ENCODE measurements around the gene ENO4.

Gene ENO4

GRCh38 chr10:116835658-116836057, 13.6 kb upstream of the ENO4 start:
- Histone ChIP-seq H3K9me3 (ENCODE audit: low read depth, low read length) (no peaks in the 10 kb centered on the region), H3K4me3 (no peak overlapping the region), H3K27ac (no peak overlapping the region), H3K9ac (ENCODE audit: insufficient read length) (no peak overlapping the region), H3K36me3 (ENCODE audit: insufficient read depth, low read length) (no peaks in the 10 kb centered on the region)
- no peak for TF ChIP-seq EZH2 (IDR thresholded peaks at IDR 0.05)
- TF ChIP-seq FOXP2 (optimal IDR thresholded peaks at IDR 0.05; ENCODE audit: control extremely low read depth, extremely low read length, insufficient read depth): no peak
- TF ChIP-seq POLR2AphosphoS5 (IDR thresholded peaks at IDR 0.05; ENCODE audit: borderline replicate concordance, low read depth, low read length): no peak
- DNase-seq (ENCODE audit: low read depth, low spot score): no peak

- Histone ChIP-seq H3K9me3 (ENCODE audit: low read depth, low read length) (no peaks in the 10 kb centered on the region), H3K4me3 (no peak overlapping the region), H3K27ac (no peak overlapping the region), H3K9ac (ENCODE audit: insufficient read length) (no peak overlapping the region), H3K36me3 (ENCODE audit: insufficient read depth, low read length) (no peaks in the 10 kb centered on the region)
- no peak for DNase-seq (ENCODE audit: low read depth, low spot score)
- TF ChIP-seq FOXP2 (optimal IDR thresholded peaks at IDR 0.05; ENCODE audit: control extremely low read depth, extremely low read length, insufficient read depth) (no peak), POLR2AphosphoS5 (IDR thresholded peaks at IDR 0.05; ENCODE audit: borderline replicate concordance, low read depth, low read length) (no peak), EZH2 (IDR thresholded peaks at IDR 0.05) (no peak)
Measured at GRCh38 chr10:116836083-116836482, 13.2 kb upstream of the ENO4 start.

DNA sequence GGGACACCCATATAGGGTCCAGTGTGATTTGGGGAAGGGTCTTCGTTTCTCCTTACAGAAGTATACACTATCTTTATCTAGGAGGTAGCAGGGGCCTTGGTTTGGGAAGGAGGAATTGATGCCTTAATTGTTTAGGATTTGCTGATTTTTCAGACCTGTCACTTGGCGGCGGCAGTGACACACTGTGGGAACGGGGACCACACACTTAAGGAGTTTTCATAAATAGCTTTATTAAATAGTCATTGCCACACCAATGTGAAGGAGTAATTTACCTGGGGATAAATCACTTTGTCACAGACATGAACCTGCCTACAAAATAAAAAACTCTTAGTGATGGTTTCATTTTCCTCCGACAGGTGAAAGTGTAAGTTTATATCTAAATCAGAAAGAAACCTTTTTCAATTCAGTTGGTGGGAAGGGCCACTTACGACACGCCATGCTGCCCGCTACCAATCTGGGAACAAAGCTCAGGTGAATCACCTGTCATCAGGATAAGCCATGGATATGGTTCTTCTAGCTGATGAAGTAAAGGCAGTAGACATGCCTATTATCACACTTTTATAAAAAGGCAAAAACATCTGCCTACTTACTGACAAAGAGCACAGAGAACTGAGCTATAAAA, 12.3 kb upstream of the ENO4 start:
- no peak for DNase-seq (ENCODE audit: low read depth, low spot score)
- Histone ChIP-seq H3K27ac (no peak overlapping the region), H3K9ac (ENCODE audit: insufficient read length) (no peak overlapping the region), H3K4me3 (no peak overlapping the region), H3K36me3 (ENCODE audit: insufficient read depth, low read length) (no peaks in the 10 kb centered on the region), H3K9me3 (ENCODE audit: low read depth, low read length) (no peaks in the 10 kb centered on the region)
- no peak for TF ChIP-seq POLR2AphosphoS5 (IDR thresholded peaks at IDR 0.05; ENCODE audit: borderline replicate concordance, low read depth, low read length)
- no peak for TF ChIP-seq EZH2 (IDR thresholded peaks at IDR 0.05)
- TF ChIP-seq FOXP2 (optimal IDR thresholded peaks at IDR 0.05; ENCODE audit: control extremely low read depth, extremely low read length, insufficient read depth): no peak

DNA sequence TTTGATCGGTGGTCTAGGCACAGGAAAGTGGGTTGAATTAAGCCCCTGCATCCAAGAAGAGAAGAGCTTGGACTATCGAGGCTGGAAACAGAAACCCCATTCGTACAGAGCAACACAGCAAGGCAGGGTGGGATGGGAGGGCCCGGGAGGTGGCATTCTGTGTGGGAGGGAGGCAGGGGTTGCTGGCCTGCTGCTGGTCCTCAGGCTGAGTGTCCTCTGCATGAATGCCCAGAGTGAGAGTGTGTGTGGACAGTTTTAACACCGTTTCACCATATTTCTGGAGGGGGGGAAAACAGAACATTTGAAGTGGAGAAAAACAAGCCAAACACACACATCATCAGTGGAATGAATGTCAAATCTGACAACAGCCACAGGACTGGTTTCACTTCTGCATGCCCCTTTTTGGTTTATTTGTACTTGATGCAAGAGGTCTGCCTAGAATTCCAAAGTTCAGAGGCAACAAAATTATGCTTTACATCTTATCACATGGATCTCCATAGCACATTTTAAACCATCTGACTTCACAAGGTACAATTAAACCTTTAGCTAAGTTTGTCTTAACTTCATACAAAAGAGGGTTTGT, 11.1 kb upstream of the ENO4 start:
- no peaks in the 10 kb centered on the region for H3K9me3 ChIP-seq (ENCODE audit: low read depth, low read length)
- no peak overlapping the region for H3K27ac ChIP-seq
- DNase-seq (ENCODE audit: low read depth, low spot score): no peak
- no peak overlapping the region for H3K4me3 ChIP-seq
- H3K9ac ChIP-seq (ENCODE audit: insufficient read length): no peak overlapping the region
- TF ChIP-seq POLR2AphosphoS5 (IDR thresholded peaks at IDR 0.05; ENCODE audit: borderline replicate concordance, low read depth, low read length): no peak
- TF ChIP-seq EZH2 (IDR thresholded peaks at IDR 0.05): no peak
- no peak for TF ChIP-seq FOXP2 (optimal IDR thresholded peaks at IDR 0.05; ENCODE audit: control extremely low read depth, extremely low read length, insufficient read depth)
- H3K36me3 ChIP-seq (ENCODE audit: insufficient read depth, low read length): no peaks in the 10 kb centered on the region

GRCh38 chr10:116840389-116841075, 8.8 kb upstream of the ENO4 start:
- no peak overlapping the region for H3K4me3 ChIP-seq
- DNase-seq (ENCODE audit: low read depth, low spot score): no peak
- no peak overlapping the region for H3K27ac ChIP-seq
- H3K36me3 ChIP-seq (ENCODE audit: insufficient read depth, low read length): no peaks in the 10 kb centered on the region
- H3K9me3 ChIP-seq (ENCODE audit: low read depth, low read length): no peaks in the 10 kb centered on the region
- H3K9ac ChIP-seq (ENCODE audit: insufficient read length): no peak overlapping the region
- no peak for TF ChIP-seq FOXP2 (optimal IDR thresholded peaks at IDR 0.05; ENCODE audit: control extremely low read depth, extremely low read length, insufficient read depth)
- no peak for TF ChIP-seq EZH2 (IDR thresholded peaks at IDR 0.05)
- TF ChIP-seq POLR2AphosphoS5 (IDR thresholded peaks at IDR 0.05; ENCODE audit: borderline replicate concordance, low read depth, low read length): no peak

DNA sequence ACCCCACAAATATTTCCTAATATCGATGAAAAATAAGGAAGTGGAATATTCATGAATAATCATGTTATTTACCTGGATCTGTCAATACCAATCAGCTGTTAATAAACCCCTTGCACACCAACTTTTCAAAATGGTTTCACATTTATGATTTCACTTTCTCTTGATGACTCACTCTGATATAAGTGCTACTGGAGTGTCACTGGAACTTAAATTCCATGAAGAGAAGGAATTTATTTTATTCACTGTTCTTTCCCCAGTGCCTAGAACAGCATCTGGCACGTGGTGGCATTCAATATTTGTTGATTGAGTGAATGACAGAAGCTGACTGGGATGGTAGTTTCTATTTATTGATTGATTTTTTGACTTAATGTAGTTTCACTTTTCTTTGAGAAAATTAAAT, 3.5 kb upstream of the ENO4 start:
- H3K36me3 ChIP-seq (ENCODE audit: insufficient read depth, low read length): no peaks in the 10 kb centered on the region
- H3K27ac ChIP-seq: no peak overlapping the region
- no peaks in the 10 kb centered on the region for H3K9me3 ChIP-seq (ENCODE audit: low read depth, low read length)
- H3K4me3 ChIP-seq: peak overlapping the region; percentile 47
- no peak for TF ChIP-seq POLR2AphosphoS5 (IDR thresholded peaks at IDR 0.05; ENCODE audit: borderline replicate concordance, low read depth, low read length)
- no peak for TF ChIP-seq FOXP2 (optimal IDR thresholded peaks at IDR 0.05; ENCODE audit: control extremely low read depth, extremely low read length, insufficient read depth)
- TF ChIP-seq EZH2 (IDR thresholded peaks at IDR 0.05): no peak
- no peak for DNase-seq (ENCODE audit: low read depth, low spot score)
- no peak overlapping the region for H3K9ac ChIP-seq (ENCODE audit: insufficient read length)

DNA sequence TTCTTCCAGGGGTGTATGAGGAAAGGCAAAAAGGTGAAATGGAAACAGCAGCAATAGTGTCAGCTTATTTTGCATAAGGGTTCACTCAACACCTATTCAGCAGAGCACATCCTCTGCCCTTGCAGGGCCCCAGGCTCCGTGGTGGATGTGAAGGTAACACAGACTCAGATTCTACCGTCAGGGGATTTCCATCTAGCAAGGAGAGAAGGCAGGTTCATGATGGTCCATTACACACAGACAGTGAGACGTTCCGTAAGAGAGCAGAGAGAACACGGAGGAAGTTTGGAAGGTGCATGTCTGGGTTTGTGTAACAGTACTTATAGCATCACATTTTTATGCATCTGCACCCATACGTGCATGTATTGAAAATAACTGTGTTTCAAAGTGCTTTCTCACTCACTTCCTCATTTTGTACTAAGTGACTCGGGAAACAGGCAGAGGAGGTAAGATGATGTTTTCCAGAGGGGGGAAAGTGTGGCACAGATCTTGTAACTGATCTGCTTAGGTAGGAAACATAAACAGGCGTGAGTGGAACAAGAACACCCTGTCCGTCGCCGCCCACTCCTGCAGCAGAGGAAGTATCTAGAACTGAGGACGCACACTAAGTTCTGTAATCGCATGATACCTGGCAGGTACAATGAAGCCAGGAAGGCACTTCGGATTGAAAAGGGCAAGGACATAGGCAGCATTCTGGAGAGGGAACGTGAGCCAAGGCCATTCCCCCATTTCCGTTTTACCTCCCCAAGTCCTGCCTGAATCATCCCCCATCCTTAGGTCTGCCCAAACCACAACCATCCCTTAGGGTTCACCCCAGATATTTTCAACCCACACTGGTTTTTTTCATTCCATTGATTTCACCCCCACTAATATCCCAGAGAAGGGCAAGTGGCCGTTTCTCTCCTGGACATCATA, 1.0 kb upstream of the ENO4 start:
- Histone ChIP-seq H3K9ac (ENCODE audit: insufficient read length) (peak overlapping the region; percentile 78), H3K9me3 (ENCODE audit: low read depth, low read length) (no peaks in the 10 kb centered on the region), H3K36me3 (ENCODE audit: insufficient read depth, low read length) (no peaks in the 10 kb centered on the region), H3K27ac (no peak overlapping the region), H3K4me3 (peak overlapping the region; percentile 81)
- TF ChIP-seq POLR2AphosphoS5 (IDR thresholded peaks at IDR 0.05; ENCODE audit: borderline replicate concordance, low read depth, low read length) (no peak), FOXP2 (optimal IDR thresholded peaks at IDR 0.05; ENCODE audit: control extremely low read depth, extremely low read length, insufficient read depth) (no peak), EZH2 (IDR thresholded peaks at IDR 0.05) (no peak)
- no peak for DNase-seq (ENCODE audit: low read depth, low spot score)

- Histone ChIP-seq H3K36me3 (ENCODE audit: insufficient read depth, low read length) (no peaks in the 10 kb centered on the region), H3K9me3 (ENCODE audit: low read depth, low read length) (no peaks in the 10 kb centered on the region), H3K4me3 (peak overlapping the region; percentile 81), H3K27ac (no peak overlapping the region; the same call in 1 of the 2 replicates), H3K9ac (ENCODE audit: insufficient read length) (peak overlapping the region; percentile 78)
- no peak for DNase-seq (ENCODE audit: low read depth, low spot score)
- TF ChIP-seq POLR2AphosphoS5 (IDR thresholded peaks at IDR 0.05; ENCODE audit: borderline replicate concordance, low read depth, low read length) (no peak), EZH2 (IDR thresholded peaks at IDR 0.05) (no peak), FOXP2 (optimal IDR thresholded peaks at IDR 0.05; ENCODE audit: control extremely low read depth, extremely low read length, insufficient read depth) (no peak)
Measured at GRCh38 chr10:116848944-116849247, 403 bp upstream of the ENO4 start.

Measured in SK-N-MC (cell line).